Body of pancreas (tissue), 4 donors: ENCODE measurements around the gene H1-8.

Experiments
- CTCF ChIP-seq, 7 experiments: fragments of 450-650 bp in 4 of 7; fragments of 200-600 bp in 3 of 7; sonication (generic) in 3 of 7; IDR thresholded peaks; one replicate each; pipeline ENCODE4 v1.5.1; 2016 to 2019; ENCODE audit warnings: antibody characterized with exemption in 7 of 7
- POLR2A ChIP-seq, 3 donors: fragments of 450-650 bp; IDR thresholded peaks; one replicate each; pipeline ENCODE4 v1.6.1; 2016; ENCODE audit warnings: antibody characterized with exemption in 3 of 3, mild to moderate bottlenecking in 2 of 3

GRCh38 chr3:129575997-129576384, 33.0 kb downstream of the H1-8 start:
- TF ChIP-seq CTCF (IDR thresholded peaks at IDR 0.05) (no peak), POLR2A (IDR thresholded peaks at IDR 0.05) (no peak)
